GM12872 (cell line): ENCODE results near the gene MSH3.

ENCODE experiments used
- TF ChIP-seq, protein P1 (sequence below): IDR thresholded peaks from 3 replicates; pipeline ENCODE4 v1.5.1; 2011; ENCODE audit warnings: low read depth, mild to moderate bottlenecking, low read length, moderate library complexity; ENCODE audit not compliant: insufficient read depth

MSH3 gene

DNA sequence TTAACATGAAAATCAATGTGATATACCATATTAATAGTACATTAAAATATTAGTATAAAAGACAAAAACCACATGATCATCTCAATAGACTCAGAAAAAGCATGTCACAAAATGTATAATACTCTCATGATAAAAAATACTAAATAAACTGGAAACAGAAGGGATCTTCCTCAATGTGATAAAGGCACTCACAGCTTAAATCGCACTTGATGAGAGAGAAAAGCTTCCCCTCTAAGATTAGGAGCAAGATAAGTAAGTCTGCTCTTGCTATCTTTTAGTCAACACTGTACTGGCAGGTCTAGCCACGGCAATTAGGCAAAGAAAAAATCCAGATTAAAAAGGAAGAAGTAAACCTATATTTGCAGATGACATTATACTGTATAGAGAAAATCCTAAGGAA, 21.8 kb upstream of the MSH3 start:
- TF ChIP-seq, protein P1, sequence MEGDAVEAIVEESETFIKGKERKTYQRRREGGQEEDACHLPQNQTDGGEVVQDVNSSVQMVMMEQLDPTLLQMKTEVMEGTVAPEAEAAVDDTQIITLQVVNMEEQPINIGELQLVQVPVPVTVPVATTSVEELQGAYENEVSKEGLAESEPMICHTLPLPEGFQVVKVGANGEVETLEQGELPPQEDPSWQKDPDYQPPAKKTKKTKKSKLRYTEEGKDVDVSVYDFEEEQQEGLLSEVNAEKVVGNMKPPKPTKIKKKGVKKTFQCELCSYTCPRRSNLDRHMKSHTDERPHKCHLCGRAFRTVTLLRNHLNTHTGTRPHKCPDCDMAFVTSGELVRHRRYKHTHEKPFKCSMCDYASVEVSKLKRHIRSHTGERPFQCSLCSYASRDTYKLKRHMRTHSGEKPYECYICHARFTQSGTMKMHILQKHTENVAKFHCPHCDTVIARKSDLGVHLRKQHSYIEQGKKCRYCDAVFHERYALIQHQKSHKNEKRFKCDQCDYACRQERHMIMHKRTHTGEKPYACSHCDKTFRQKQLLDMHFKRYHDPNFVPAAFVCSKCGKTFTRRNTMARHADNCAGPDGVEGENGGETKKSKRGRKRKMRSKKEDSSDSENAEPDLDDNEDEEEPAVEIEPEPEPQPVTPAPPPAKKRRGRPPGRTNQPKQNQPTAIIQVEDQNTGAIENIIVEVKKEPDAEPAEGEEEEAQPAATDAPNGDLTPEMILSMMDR, result no peak

DNA sequence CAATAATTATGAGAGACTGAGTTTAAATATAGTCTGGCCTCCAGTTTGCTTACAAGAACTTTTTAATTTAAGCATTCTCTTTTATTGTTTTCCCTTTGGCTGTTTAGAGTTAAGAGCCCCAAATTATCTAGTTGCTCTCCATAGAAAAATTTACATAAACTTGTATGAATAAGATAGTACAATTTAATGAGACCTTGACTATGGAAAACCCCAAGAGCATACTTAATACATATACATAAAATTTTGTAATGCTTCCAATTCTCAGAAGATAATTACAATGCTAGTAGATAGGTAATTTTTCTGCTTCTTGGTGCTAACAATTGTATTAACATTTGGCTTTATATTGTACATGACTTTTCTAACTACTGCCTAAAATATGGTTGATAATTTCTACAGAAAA, 20.3 kb upstream of the MSH3 start:
- TF ChIP-seq, protein P1, result no peak

DNA sequence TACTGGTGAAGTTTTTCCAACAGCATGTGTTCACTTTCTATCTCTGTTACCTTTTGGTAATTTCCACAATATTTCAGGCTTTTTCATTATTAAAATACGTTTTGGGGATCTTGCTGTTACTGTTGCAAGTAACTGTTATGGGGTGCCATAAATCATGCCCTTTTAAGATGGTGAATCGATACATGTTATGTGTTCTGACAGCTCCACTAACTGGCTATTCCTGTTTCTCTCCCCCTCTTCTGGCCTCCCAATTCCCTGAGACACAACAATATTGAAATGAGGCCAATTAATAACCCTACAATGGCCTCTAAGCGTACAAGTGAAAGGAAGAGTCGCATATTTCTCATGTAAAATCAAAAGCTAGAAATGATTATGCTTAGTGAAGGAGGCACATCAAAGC, 13.1 kb upstream of the MSH3 start:
- TF ChIP-seq, protein P1, result no peak

DNA sequence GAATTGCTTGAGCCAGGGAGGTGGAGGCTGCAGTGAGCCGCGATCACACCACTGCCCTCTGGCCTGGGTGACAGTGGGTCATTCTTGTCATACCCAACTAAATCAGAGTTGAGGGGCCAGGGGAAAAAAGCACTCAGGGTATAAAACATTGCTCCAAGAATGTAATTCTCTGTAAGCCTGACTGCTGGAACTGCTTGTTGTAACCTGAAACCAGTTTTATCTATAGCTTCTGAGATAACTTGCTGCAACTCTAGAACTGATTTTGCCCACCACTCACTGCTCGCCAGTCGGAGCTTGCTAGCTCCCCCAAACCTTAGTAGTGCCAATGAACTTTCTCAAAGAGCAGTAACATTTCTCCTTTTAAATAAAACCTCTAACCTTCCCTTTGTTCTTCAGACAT, 9.6 kb upstream of the MSH3 start:
- TF ChIP-seq, protein P1, result no peak

DNA sequence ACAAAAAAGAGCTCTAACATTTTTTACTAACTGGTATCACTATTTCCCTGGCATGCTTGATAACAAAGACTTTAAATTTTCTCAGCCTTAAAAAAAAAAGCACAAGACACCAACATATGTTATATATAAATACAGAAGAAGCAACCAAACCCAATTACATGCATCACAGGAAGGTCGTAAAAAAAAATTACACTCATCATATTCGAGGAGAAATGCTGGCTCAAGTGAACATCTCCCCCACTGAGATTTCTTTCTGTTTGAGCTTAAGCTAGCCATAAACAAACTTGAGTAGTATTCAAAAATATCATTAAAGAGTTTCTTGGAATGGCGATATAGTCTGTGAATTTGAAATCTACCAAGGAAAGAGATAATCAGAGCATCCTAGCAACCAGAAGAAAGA, 7.5 kb upstream of the MSH3 start:
- TF ChIP-seq, protein P1, result no peak

DNA sequence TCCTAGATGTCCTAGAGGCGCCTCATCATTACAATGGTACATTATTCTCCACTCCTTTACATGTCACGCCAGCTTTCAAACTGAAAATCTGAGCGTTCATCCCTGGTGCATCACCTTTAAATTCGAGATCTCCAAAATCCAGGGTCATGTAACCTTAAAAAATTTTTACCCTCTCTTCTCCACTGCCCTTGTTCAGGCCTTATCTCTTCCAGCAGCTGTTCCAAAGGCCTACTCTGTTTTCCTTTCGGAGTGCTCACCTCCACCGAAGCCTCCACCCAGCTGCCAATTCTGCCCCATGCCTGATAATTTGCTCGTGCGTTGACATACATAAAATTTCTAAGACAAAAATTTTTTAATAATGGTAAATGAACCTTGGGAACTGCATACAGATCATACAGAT, 950 bp upstream of the MSH3 start:
- TF ChIP-seq, protein P1, result no peak

DNA sequence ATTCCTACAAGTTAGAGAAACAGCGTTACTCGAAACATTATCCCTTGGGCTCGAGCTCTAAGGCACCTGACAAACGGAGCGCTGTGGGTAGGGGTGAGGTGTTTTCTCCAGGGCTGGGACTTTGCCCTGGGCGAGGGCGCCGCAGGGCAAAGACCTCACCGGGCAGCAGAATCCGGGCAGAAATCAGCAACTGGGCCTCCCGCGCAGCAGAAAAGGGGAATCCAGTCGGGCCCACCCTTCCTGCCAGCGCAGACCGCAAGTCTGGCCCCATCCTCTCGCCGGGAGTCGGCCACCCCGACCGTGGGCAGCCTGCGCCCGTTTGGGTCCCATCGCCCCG, 430 bp upstream of the MSH3 start:
- TF ChIP-seq, protein P1, result no peak

DNA sequence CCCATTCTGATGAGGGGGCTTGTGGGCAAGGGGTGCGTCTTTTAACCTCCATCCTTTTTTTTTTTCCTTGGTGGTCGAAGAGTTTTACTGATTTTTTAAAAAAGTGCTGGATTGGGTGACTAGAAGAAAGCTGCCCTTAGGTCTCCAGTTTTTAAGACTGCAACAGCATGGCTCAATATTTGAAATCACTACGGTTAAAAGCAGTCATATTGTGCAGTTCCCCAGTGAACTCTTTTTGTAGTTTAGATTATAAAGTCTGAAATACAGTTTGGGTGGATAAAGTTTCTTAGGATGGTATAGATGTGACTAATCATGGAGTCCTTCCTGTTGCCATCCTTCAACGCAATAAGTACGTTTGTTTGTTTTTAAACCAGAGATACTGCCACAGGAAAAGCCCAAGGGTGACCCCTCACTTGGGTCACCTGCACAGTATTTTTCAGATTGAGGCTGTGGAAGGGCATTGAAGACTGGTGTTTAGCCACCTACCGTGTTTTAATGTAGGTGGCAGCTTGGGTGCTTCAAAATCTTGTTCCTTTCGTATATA, 851 bp downstream of the MSH3 start:
- TF ChIP-seq, protein P1, result no peak
